ENCODE results near the gene NAPEPLD. TPM values are rescaled to one million over a fixed set of nuclear protein-coding genes. Genes with fewer than 3 reads are reported as not detected.
"Not testable (repeated sequence)": the region's sequence is repeated elsewhere in the genome, so short reads cannot be mapped to it uniquely, and the experiment has no call there.

NAPEPLD gene
- total RNA-seq, 4 donors from 2014 or later = 51.9 to 179 (median 81.8) TPM

- intact Hi-C loops (cut with DNase I; ENCODE audit: low total_unique reads) (no loop called here), in situ Hi-C loops (cut with MboI; ENCODE audit: low pct_ligation_motif_present in 1 of 4, low pct_unique_long_range_greater_than_20kb in 1 of 4, low sequenced_read_pairs in 3 of 4) (no loop called here)
- no peak for TF ChIP-seq POLR2AphosphoS5 (IDR thresholded peaks at IDR 0.05)
- TF ChIP-seq POLR2A (IDR thresholded peaks at IDR 0.05) = no peak
- TF ChIP-seq EP300 (IDR thresholded peaks at IDR 0.05; ENCODE audit: low read depth) = no peak
- TF ChIP-seq, protein P1, sequence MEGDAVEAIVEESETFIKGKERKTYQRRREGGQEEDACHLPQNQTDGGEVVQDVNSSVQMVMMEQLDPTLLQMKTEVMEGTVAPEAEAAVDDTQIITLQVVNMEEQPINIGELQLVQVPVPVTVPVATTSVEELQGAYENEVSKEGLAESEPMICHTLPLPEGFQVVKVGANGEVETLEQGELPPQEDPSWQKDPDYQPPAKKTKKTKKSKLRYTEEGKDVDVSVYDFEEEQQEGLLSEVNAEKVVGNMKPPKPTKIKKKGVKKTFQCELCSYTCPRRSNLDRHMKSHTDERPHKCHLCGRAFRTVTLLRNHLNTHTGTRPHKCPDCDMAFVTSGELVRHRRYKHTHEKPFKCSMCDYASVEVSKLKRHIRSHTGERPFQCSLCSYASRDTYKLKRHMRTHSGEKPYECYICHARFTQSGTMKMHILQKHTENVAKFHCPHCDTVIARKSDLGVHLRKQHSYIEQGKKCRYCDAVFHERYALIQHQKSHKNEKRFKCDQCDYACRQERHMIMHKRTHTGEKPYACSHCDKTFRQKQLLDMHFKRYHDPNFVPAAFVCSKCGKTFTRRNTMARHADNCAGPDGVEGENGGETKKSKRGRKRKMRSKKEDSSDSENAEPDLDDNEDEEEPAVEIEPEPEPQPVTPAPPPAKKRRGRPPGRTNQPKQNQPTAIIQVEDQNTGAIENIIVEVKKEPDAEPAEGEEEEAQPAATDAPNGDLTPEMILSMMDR (IDR thresholded peaks at IDR 0.05) = no peak
- Histone ChIP-seq H3K4me1 (no peaks in the 10 kb centered on the region), H3K27me3 (no peaks in the 10 kb centered on the region), H3K27ac (no peak overlapping the region), H3K36me3 (peaks cover 0 to 15% (median 6%) of the 10 kb centered on the region in 4 donors), H3K4me3 (no peak overlapping the region), H3K9me3 (no peaks in the 10 kb centered on the region)
- DNase-seq = no peak
- 82 to 90% methylated on average over 2 to 12 of the region's 12 CpGs for WGBS, 2 donors (ENCODE audit: low coverage in 1 of 2)
Observed at GRCh38 chr7:103106005-103106702, 42.7 kb downstream of the NAPEPLD start.

- Histone ChIP-seq H3K4me1 (no peaks in the 10 kb centered on the region), H3K27me3 (no peaks in the 10 kb centered on the region), H3K36me3 (peaks cover 0 to 20% (median 9%) of the 10 kb centered on the region in 4 donors), H3K27ac (no peak overlapping the region), H3K4me3 (no peak overlapping the region), H3K9me3 (no peaks in the 10 kb centered on the region)
- 47 to 50% methylated on average over 2 of the region's 2 CpGs for WGBS, 2 donors (ENCODE audit: low coverage in 1 of 2)
- DNase-seq = no peak
- TF ChIP-seq POLR2A (IDR thresholded peaks at IDR 0.05) = no peak
- TF ChIP-seq EP300 (IDR thresholded peaks at IDR 0.05; ENCODE audit: low read depth) = no peak
- in situ Hi-C loops (cut with MboI; ENCODE audit: low pct_ligation_motif_present in 1 of 4, low pct_unique_long_range_greater_than_20kb in 1 of 4, low sequenced_read_pairs in 3 of 4) = no loop called here
- intact Hi-C loops (cut with DNase I; ENCODE audit: low total_unique reads) = no loop called here
Observed at GRCh38 chr7:103101543-103101942, 47.4 kb downstream of the NAPEPLD start.

- Histone ChIP-seq H3K4me3 (no peak overlapping the region), H3K9me3 (no peaks in the 10 kb centered on the region), H3K36me3 (peaks cover 0 to 20% (median 10%) of the 10 kb centered on the region in 4 donors), H3K27me3 (no peaks in the 10 kb centered on the region), H3K4me1 (no peaks in the 10 kb centered on the region), H3K27ac (no peak overlapping the region)
- WGBS, 2 donors (ENCODE audit: low coverage in 1 of 2) = 62 to 63% methylated on average over 3 of the region's 3 CpGs
- DNase-seq = no peak
- in situ Hi-C loops (cut with MboI; ENCODE audit: low pct_ligation_motif_present in 1 of 4, low pct_unique_long_range_greater_than_20kb in 1 of 4, low sequenced_read_pairs in 3 of 4) = no loop called here
- TF ChIP-seq, protein P1 (IDR thresholded peaks at IDR 0.05) = no peak
- no peak for TF ChIP-seq POLR2A (IDR thresholded peaks at IDR 0.05)
- no peak for TF ChIP-seq EP300 (IDR thresholded peaks at IDR 0.05; ENCODE audit: low read depth)
- TF ChIP-seq POLR2AphosphoS5 (IDR thresholded peaks at IDR 0.05) = no peak
- intact Hi-C loops (cut with DNase I; ENCODE audit: low total_unique reads) = no loop called here
Observed at GRCh38 chr7:103100348-103100747, 48.6 kb downstream of the NAPEPLD start.

GRCh38 chr7:103097041-103097440 is 51.9 kb downstream of the NAPEPLD start:
- no peaks in the 10 kb centered on the region for H3K27me3 ChIP-seq
- in situ Hi-C loops (cut with MboI; ENCODE audit: low pct_ligation_motif_present in 1 of 4, low pct_unique_long_range_greater_than_20kb in 1 of 4, low sequenced_read_pairs in 3 of 4) (loop anchor here in 1 of 4 donors (25.0 kb wide), 1 partner anchor 190 kb away; the partner anchor contains the start of gene PMPCB), intact Hi-C loops (cut with DNase I; ENCODE audit: low total_unique reads) (no loop called here)
- H3K36me3 ChIP-seq = peaks cover 0 to 19% (median 7%) of the 10 kb centered on the region in 4 donors
- no peaks in the 10 kb centered on the region for H3K9me3 ChIP-seq
- no peak for TF ChIP-seq EP300 (IDR thresholded peaks at IDR 0.05; ENCODE audit: low read depth)
- TF ChIP-seq, protein P1 (IDR thresholded peaks at IDR 0.05) = no peak
- no peak for TF ChIP-seq POLR2A (IDR thresholded peaks at IDR 0.05)
- TF ChIP-seq POLR2AphosphoS5 (IDR thresholded peaks at IDR 0.05) = no peak
- no peak for DNase-seq
- no peaks in the 10 kb centered on the region for H3K4me1 ChIP-seq
- WGBS, 2 donors (ENCODE audit: low coverage in 1 of 2) = 94% methylated on average over 2 of the region's 2 CpGs
- no peak overlapping the region for H3K4me3 ChIP-seq
- no peak overlapping the region for H3K27ac ChIP-seq

GRCh38 chr7:103095558-103095957 is 53.3 kb downstream of the NAPEPLD start:
- intact Hi-C loops (cut with DNase I; ENCODE audit: low total_unique reads); H3K27ac ChIP-seq; H3K27me3 ChIP-seq; DNase-seq; H3K4me1 ChIP-seq; H3K9me3 ChIP-seq; H3K4me3 ChIP-seq: not testable (repeated sequence)
- in situ Hi-C loops (cut with MboI; ENCODE audit: low pct_ligation_motif_present in 1 of 4, low pct_unique_long_range_greater_than_20kb in 1 of 4, low sequenced_read_pairs in 3 of 4) = loop anchor here in 1 of 4 donors (25.0 kb wide), 1 partner anchor 192 kb away; the partner anchor contains the start of gene PMPCB
- peaks cover 0 to 14% (median 6%) of the 10 kb centered on the region in 4 donors for H3K36me3 ChIP-seq
- 97 to 100% methylated on average over 1 to 2 of the region's 2 CpGs for WGBS, 2 donors (ENCODE audit: low coverage in 1 of 2)
